Tibial nerve (tissue), 3 donors: ENCODE results near the gene SIDT1.

ENCODE experiments used
- CTCF ChIP-seq, 5 experiments: fragments of 200-600 bp in 3 of 5; fragments of 450-650 bp in 2 of 5; sonication (generic) in 3 of 5; IDR thresholded peaks; one replicate each; pipeline ENCODE4 v1.5.1; 2016 to 2019; ENCODE audit warnings: antibody characterized with exemption in 5 of 5, mild to moderate bottlenecking in 3 of 5, moderate library complexity in 2 of 5
- POLR2A ChIP-seq, 2 donors: fragments of 450-650 bp; IDR thresholded peaks; one replicate each; pipeline ENCODE4 v1.6.1; 2017; ENCODE audit warnings: antibody characterized with exemption in 2 of 2, mild to moderate bottlenecking in 2 of 2, moderate library complexity in 2 of 2

- TF ChIP-seq CTCF (IDR thresholded peaks at IDR 0.05) (no peak), POLR2A (IDR thresholded peaks at IDR 0.05) (no peak)
Observed at GRCh38 chr3:113559009-113559408, 26.7 kb downstream of the SIDT1 start.
